Stimulated activated CD4-positive, alpha-beta T cell treated with anti-CD3 and anti-CD28 coated beads, Interleukin-2, amount 100 ng/mL, for 4 hours (primary cell): Measurements from ENCODE around the gene NT5C3B.

Experiments used
- DNase-seq: peaks from one replicate; pipeline ENCODE4 v3.0.0-alpha.2; 2020; ENCODE audit warnings: low read depth

Gene NT5C3B

DNA sequence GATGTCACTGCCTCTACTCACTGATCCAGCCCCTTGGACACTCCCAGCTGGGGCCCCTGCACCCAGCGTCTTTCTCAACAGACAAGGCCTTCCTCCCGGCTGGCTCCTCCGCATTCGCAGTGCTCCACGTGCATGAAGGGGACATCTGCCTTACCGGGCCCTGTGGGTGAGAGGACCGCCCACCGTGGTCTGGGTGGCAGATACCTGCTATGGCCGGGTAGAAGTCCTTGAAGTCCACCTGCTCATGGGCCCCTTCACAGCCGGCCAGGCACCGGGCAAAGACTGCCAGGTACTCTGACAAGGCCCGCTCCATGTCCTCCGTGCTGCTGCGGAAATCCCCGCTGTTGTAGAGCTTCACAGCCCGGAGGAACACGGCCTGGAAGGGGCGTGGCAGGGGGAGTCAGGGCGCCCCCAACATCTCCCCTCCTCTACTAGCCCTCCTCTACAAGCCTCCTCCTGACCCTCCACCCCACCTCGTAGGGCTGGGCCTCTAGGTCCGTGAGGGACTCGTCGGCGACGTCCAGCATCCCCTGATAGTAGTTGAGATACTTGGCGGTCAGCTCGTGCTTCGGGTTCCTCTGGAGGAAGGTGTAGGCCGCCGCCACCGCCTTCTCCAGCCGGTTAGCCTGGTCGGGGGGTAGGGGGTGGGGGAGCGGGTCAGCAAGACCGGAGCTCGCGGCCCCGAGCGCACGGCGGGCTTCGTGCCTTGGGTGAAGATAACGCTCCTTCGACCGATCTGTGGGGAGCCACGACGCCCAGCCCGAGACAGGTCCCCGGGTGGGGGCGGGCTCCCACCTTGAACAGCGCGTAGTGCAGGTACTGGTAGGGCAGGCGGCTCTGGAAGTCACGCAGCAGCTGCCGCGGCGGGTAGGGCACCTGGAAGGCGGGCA lies 25.1 kb downstream of the NT5C3B start:
- peak; percentile 7 for DNase-seq

DNA sequence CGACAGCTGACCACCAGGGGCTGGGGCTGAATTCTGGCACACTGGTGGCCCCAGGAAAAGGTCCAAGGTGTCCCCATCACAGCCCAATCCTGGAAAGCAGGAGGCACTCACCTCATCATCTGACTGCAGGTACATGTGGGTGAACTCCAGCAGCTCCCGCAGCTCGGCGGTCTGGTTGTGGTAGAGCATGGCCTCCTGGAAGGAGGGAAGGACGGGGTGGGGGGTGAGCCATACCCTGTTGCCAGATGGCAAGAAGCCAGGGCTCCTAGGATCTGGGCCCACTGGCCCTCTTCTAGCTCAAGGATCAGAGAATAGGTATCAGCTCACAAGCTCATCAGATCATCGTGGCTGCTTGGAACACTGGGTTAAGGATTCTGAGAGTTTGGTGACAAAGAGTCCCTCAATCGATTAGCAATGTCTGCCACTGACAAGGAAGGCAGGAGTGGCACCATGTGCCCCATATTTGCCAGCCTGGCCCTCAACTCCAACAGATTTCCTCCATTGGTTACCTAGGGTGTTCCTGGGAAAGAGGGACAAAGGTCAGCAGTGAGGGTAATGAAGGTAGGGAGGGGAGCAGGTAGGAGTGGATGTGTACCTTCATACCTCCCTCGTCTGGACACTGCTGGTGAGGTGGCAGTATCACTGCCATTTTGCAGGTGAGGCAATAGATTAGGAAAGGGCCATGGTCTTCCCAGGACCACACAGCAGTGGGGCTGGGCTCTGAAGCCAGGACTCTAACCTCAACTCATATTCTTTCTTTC lies 29.2 kb downstream of the NT5C3B start:
- no peak for DNase-seq

DNA sequence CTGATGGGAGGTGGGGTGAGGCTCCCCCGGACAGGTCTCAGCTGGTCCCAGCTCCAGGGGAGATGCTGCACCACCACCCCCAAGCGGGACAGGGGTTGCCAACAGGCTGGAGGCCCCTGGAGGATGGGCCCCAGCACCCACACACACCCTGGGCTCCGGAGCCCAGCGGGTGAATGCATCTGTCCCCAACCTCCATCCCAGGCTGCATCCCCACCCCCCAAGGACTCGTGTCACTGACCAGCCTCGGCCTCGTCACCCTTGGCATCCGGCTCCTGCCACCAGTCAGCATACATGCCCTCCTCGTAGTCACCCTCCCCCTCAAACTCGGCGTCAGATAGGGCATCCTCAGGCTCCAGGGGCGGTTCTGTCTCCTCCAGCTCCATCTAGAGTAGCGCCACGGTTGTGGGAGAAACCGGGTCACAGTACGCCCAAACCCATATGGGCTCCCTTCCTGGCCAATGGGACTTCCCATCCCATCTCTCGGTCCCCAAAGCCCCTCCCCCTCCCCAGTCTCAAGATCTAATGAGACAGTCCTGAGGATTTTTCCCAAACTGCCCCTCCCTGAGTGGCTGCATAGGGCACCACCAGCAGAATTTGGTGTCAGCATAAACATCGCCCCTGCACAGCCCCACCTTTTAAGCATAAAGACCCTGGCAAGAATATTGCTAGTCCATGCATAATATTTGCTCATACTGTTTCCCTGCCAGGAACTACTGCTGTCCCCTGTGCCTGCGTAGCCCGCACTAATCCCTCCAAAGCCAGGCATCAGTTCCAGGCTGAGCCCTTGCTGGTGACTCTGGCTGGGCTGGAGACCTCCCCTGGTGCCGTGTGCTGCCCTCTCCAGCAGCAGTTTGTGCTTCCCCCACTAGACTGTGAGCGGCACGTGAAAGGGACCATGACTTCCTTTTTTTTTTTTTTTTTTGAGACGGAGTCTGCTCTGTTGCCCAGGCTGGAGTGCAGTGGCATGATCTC lies 32.7 kb downstream of the NT5C3B start:
- no peak for DNase-seq

DNA sequence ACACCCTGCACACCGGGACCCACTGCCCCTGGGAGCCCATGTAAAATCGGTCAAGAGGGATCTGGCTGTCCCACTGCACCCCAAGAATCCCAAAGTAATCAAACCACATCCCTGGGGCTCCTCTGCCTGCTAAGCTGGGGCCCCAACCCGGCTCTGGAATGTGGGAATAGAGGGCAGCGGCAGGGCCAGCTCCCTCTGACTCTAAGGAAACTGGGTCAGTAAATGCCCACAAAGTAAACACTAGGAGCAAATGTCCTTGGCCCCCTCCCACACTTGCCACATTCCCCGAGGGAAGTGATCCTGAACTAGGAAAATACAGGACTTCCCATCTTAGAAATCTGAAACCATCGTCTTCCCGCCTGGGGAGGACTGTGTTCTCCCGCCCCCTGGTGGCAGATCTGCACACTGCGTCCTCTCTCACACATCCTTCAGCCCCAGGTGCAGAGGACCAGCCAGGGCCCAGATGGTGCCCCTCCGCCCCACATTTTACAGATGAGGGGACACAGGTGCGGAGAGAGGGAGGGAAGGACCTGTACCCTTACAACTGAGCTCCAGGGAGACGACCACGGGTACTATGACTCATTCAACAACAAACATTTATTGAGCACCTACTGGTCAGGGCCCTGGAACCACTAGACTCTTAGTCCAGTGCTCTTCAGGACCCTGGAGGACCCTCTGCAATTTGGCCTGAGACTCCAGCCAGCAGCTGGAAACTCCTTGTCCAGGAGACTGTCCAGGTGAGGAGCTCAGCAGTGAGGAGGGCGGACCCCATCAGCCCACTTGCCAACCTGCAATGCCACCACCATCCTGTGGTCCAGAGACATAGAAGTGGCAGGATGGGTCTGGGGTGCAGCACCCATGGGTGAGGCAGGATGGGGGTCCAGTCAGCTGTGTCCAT lies 34.4 kb downstream of the NT5C3B start:
- peak; percentile 57 for DNase-seq

DNA sequence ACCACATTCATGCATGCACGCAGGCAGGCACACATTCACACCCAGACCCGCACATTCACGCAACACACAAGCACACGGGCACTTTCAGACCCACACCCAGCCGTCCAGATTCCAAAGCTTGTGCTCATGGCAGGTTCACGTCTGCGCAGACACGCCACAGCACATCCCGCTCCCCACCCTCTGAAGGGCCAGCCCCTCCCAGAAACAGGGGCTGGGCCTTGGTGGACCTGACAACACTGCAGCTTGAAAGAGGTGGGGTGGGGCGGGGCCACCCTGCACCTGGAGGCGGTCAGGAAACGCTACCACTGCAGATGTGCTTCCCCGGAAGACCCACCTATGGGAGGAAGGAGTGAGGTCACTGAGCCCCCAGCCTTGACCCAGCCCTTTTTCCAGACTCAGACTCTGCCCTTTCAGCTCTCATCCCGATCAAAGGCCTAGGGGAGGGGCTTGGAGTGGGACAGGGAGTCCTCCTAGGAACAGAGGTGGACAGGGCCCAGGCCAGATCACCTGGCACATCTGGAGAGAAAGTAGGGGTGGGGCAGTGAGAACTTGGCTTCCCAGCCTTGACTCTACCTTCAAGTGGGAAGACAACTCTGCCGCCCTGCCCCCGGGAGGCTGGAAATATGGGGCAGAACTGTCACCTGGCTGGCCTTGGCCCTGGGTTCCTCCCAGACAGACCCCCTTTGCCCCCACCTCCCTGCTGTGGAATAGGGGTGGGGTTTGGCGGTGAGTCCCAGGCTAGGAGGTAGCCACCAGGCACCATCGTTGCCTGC lies 35.2 kb downstream of the NT5C3B start:
- no peak for DNase-seq

DNA sequence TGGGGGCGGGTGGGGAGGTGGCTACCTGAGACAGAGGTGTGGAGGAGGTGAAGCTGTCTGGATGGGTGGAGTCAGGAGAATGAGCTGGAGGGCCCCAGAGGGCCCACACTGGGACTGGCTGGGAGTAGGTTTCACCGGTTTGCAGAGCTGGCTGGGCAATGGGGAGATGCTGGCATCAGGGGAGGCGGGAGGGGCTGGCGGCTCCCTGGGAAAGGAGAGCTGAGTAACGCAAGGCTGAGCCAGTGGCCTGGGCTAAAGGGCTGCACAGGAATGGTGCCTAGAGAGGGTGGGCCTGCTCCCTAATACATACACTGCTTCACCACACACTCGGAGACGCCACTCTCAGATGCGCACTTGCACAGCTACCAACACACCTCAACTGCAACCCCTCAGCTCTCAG lies 36.7 kb downstream of the NT5C3B start:
- no peak for DNase-seq

DNA sequence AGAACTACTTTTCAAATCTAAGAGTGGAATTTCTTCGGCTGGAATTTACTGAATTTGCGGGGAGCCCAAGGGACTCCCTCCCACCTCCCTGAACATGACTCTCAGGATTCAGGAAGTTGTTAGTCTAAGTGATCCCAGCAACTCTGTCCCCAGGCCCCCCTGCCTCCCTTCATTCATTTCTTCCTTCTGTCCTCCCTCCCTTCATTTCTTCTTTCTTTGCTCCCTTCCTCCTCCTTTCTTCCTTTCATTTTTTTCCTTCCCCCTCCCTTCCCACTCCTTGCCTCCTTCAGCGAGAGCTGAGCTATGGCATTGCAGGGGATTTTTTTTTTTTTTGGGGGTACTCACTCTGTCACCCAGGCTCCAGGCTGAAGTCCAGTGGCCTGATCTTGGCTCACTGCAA lies 38.7 kb downstream of the NT5C3B start:
- no peak for DNase-seq

DNA sequence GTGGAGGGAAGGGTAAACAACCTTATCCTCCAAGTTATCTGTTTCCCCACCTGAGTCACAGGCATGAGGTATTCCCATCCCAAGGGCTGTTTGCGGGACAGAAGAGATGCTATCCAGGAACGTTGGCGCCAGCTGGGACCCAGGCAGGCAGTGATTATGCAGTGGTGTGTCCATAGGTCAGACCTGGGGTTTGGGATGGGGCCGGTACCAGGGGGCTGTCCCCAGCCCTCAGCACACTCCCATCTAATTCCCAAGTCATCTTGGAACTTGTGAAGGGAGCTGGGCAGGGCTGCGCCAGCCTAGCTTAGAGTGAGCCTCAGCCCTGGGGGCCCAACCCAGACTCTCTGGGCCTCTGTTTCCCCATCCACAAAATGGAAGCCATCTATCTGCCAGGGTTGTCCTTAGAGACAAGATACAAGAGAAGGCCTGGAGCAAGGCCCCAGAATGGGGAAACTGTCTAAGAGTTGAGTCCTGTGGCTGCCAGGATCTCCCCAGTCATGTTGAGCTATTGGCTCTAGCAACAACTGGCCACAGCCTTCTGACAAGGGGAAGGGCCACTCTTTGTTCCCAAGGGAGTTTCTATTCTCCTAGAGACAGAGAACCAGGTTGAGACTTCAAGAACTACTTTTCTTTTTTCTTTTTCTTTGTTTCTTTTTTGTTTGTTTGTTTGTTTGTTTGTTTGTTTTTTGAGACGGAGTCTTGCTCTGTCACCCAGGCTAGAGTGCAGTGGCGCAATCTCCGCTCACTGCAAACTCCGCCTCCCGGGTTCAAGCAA lies 39.7 kb downstream of the NT5C3B start:
- no peak for DNase-seq

DNA sequence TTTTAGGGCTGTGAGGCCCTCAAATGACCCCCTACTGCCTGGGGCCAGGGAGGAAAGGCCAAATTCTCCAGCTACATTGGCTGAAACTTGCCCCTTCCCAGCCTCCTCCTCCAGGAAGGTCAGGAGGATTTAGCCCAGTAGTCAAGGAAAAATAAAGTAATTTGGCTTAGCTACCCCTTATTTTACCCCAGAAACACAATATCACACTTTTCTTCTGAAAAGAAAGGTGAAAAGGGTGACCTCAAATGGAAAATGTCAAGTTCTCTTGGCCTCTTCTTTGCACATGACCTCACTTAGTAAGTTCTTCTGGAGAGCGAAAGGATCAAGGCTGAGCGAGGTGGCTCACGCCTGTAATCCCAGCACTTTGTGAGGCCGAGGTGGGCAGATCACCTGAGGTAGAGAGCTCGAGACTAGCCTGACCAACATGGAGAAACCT lies 41.5 kb downstream of the NT5C3B start:
- DNase-seq = no peak

DNA sequence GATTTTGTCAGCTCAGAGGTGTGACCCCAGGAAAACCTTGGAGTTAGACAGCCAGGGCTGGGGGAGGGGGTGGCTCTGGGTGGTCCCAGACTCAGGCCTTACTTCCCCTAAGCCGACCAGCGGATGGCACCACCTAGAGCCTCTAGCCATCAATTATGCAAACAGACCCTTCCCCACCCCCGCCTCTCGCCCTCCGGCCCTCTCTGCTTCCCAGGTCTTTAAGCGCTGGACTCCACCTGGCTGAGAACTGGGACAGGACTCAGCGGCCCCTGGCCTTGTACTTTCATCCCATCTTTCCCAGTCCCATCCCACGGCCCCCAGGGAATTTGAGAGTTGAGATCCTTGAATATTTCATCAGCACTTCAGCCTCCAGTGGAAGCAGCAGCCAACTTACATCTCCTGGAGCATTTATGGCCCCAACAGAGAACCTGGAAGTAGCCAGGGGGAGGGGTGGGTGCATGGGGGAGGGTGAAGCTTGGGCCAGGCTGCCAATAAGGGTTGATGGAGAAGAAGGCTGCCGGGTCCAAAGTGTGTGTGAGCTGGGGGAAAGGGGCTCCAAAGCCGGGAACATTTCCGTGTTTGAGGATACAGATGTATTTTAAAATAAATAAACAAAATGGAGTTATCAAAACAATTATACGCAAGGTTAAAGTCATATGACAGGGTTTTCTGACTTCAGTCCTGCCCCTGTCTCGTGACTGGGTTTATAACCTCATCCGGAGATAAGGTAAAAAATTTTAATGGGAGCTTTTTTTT lies 42.1 kb downstream of the NT5C3B start:
- no peak for DNase-seq

DNA sequence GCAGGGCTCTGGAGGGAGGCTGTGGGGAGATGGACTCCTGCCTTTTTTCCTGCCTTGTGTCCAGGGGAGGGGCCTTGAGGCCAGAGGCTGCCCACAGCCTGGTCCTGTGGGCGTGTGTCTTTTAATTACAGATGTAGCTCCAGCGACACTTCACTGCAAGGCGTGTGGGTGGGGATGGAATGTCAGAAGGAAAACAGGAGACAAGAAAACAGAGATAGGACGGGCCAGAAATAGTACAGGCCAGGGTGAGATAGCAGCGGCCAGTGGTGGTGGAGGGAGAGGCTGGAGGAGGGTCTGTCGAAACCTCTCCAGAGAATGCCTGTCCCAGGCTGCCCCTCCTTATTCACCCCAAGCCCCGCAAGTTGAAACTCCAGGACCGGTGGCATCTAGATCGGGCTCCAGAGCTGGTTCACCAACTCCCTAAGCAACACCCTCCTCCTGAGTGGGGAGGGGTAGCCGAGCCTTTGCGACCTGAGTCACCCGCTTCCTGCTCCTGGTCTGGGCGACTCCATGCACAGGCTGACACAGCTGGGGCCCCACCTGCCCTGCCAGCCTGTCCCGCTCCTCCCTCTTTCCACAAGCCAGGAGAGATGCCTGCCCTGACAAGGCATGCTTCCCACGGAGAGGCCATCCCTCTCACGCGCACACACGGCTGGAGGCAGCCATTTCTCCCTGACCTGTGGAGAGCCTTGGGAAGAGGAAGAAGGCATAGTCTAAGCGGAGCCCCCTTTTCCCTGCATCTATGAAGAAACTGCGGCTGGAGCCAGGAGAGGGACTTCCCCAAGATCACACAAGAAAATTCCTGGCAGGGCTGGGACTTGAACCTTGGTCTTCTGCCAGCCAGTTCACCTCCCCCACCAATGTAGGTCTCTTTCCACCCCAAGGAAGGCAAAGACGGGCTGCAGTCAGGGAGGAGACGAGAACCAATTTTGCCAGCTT lies 42.9 kb downstream of the NT5C3B start:
- DNase-seq = no peak

DNA sequence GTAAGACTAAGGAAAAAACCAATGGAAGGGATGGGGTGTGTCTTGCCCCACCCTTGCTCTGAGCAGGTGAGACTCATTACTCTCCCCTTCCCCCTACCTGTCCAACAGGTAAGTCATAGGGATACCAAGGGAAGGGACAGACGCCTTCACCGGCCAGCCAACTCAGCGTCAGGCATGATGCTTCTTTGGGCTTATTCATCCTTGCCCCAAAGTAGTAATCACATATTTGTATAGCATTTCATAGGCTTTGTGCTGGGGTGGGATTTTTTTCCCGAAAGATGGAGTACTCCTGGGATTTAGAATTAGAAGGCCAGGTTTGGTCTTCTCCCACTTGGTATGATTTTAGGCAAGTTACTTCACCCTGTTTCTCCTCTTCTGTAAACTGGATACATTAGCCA lies 49.0 kb downstream of the NT5C3B start:
- no peak for DNase-seq

DNA sequence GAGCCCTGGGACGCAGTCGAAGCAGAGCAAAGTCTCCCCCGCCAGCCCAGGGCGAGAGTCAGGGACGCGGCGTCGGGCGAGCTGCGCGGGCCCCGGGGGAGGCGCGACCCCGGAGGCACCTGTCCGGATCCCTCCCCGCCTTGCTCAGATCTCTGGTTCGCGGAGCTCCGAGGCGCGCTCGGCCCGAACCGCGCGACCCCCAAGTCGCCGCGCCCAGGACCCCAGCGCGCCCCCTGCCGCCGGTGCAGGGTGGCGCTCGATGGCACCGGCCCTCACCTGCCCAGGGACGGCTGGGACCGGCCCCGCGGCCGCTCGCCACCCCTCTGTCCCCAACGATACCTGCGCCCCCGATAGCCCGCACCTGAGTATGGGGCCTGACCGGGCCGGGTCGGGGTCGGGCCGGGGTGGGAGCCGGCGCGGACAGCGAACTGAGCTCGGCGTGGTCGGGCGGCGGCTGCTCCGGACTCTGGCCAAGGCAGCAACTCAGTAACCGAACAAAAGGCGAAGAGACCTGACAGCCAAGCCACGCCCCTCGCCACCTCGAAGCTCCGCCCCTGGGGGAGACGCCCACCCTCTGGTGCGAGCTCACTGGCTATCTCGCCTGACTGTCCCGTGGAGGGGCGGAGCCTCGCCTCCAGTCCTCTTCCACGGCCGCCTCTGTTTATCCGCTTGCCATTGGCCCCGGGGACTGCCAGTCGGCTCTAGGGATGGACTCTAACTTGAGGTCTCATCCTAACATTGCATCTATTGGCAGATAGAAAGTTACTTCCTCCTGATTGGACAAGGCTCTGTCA lies 49.6 kb downstream of the NT5C3B start, which contains the start of gene JUP:
Gene JUP (minus strand): TSS at position 485 of the 794 bp plus-strand sequence. CDS start 14,857 bp downstream, outside the sequence.
- DNase-seq = peak; percentile 79

DNA sequence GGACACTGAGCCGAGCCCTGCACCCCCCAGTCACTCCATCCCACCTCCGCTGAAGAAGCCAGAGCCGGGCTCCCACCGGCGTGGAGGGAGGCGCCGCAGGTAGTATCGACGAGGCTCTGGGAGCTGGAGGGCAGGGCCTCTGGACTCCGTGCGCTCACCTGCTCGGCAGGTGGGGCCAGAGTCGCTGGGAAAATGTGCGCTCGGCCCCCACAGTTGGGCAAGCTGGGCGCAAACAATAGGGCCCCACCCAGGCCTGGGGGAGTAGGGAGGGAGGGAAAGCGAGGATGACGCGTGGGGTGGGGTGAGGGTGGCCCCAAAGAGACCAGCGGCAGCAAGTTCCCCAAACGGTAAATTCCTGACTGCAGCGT lies 50.2 kb downstream of the NT5C3B start:
- no peak for DNase-seq

DNA sequence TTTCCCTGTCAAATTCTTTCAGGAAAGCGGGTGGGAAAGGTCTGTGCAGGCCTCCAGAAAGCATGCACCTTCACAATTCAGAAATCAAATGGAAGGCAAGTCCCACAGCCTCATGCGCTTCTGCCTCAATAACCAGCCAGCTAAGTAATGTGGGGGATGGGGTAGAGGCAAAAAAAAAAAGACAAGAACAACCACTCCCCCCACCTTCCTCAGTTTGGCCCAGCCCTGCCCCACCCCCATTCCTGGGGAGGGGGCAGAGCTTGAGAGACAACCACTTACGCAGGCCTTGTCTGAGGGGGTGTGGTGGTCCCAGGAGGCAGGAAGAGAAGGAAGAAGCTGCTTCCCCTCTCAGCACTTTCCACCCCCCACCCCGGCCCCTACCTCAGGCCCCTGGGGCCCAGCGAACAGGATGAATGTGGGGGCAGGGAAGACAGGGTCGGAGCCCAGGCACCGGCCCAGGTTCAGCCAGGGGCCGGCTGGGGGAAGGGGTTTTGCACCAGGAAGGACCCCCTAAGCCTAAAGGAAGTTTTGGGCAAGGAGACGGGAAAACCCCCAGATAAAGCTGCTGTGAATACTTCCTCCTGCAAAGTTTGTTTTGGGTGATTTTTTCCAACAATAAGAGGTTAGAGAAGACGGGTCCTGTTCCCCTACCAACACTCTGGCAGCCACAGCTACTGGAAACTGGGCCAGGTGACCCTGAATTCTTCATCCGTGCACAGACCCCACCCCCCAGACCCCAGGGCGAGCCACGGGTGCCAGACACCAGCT lies 50.8 kb downstream of the NT5C3B start:
- DNase-seq = no peak

DNA sequence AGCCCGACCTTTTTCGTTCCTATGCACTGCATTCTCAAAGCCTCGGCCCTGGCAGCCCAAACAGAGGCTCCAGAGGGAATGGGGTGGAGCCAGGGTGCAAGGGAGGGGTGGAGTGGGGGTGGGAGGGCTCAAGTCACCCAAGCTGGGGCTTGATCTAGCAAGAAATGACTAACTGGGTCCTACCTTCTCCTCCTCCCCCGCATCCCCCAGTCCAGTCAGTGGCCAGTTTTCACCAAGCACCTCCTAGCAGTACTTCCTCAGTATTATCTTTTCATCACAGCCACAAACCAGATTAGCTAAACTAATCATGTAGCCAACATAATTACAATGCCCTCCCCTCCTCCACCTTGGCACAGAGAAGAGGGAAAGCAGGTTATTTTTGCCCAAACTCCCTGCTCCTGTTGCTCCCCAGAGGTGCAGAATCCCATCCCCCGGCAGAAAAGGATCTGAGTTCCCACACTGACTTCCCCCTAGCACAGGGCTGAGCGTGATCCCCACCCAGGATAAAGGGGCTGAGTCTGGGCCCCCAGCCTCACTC lies 51.8 kb downstream of the NT5C3B start:
- no peak for DNase-seq
